GM12874 (cell line): ENCODE data around the gene RAD9A.

Experiments
- TF ChIP-seq, protein P1 (sequence below): IDR thresholded peaks from 2 replicates; pipeline ENCODE4 v1.5.1; 2011; ENCODE audit warnings: low read depth, mild to moderate bottlenecking, control low read depth, low read length, moderate library complexity; ENCODE audit not compliant: insufficient read depth

RAD9A gene

DNA sequence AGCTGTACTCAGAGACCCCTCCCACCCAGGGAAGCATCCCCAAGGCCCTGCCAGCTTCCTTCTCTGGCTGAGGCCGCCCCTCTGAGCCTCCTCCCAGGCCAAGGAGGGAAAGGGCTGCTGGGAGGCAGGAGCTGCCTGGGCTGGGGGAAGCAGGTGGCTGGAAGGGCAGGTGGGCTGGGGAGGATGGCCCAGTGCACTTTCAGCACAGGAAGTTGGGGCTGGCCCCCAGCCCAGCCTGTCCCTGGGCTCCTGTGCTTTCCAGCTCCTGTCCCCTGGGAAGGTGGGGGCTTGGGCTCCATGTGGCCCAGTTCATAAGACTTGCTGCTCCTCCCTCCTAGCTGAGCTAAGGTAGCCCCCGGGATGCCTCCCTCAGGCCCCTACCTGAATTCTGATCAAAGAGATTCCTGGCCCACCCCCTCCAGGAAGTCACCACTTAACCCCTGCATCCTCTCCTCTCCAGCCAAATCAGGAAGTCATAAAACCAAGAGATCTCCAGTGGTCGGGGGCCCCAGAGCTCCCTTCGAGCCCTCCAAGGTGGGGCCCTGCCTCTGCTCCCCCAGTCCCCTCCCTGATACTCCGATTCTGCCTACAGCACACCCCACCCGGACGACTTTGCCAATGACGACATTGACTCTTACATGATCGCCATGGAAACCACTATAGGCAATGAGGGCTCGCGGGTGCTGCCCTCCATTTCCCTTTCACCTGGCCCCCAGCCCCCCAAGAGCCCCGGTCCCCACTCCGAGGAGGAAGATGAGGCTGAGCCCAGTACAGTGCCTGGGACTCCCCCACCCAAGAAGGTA is 5.0 kb downstream of the RAD9A start:
- TF ChIP-seq, protein P1, sequence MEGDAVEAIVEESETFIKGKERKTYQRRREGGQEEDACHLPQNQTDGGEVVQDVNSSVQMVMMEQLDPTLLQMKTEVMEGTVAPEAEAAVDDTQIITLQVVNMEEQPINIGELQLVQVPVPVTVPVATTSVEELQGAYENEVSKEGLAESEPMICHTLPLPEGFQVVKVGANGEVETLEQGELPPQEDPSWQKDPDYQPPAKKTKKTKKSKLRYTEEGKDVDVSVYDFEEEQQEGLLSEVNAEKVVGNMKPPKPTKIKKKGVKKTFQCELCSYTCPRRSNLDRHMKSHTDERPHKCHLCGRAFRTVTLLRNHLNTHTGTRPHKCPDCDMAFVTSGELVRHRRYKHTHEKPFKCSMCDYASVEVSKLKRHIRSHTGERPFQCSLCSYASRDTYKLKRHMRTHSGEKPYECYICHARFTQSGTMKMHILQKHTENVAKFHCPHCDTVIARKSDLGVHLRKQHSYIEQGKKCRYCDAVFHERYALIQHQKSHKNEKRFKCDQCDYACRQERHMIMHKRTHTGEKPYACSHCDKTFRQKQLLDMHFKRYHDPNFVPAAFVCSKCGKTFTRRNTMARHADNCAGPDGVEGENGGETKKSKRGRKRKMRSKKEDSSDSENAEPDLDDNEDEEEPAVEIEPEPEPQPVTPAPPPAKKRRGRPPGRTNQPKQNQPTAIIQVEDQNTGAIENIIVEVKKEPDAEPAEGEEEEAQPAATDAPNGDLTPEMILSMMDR, result no peak

DNA sequence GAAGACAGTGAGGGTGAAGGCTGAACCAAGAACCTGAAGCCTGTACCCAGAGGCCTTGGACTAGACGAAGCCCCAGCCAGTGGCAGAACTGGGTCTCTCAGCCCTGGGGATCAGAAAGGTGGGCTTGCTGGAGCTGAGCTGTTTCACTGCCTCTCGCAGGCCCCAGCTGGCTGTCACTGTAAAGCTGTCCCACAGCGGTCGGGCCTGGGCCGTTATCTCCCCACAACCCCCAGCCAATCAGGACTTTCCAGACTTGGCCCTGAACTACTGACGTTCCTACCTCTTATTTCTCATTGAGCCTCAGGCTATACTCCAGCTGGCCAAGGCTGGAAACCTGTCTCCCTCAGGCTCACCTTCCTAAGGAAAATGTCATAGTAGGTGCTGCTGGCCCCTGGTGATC is 5.8 kb downstream of the RAD9A start:
- TF ChIP-seq, protein P1, result no peak

DNA sequence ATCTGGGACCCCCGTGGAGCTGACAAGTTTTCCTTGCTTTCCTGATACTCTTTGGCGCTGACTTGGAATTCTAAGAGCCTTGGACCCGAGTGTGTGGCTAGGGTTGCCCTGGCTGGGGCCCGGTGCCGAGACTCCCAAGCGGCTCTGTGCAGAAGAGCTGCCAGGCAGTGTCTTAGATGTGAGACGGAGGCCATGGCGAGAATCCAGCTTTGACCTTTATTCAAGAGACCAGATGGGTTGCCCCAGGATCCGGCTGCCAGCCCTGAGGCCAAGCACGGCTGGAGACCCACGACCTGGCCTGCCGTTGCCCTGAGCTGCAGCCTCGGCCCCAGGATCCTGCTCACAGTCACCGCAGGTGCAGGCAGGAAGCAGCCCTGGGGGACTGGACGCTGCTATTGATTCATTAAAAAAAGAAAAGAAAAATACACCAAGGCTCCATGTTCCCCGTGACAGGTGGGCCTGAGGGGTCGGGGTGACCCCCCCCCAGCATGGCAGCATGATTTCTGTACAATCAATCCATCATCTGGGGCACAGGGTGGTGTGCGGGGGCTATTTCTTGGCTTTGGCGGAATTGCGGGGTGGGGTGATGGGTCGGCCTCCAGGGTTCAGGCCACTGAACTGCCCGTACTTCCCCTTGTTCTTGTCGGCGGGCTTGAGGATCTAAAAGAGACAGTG is 6.3 kb downstream of the RAD9A start:
- TF ChIP-seq, protein P1, result no peak

DNA sequence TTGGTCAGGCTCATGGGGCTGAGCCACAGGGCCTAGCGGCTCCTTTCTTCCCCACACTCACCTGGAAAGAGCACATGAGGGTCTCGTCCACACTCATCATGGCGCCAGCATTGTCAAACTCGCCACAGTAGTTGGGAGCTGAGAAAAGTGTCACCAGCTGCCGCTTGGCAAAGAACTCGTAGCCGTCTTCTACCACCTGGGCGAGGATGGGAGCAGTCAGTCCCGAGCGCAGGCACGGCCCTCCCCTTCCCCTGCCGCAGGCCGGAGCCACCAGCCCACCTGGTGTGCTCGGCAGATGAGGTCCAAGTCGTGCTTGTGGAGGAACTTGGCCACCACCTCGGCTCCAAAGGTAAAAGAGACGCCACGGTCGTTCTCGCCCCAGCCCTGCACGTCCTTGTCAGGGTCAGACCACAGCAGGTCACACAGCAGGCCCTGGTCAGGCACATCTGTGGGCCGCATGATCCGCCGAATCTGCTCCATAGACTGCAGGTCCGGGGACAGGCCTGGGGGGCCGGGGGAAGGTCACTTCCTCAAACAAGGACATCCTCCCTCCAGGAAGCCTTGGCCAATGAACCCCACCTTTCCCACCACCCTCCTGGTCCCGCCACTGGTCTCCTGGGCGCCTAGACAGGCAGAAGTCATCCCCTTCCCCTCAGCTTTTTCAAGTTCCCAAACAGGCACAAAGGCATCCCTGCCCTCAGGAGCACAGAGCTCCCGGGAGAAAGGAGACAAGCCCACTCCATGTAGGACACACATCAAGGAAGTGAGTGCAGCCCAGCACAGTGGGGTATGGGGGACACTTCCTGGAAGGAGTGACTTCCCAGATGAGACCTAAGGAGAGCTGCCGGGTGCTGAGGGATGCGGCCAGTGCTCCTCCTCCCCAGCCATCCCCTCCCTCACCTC is 7.1 kb downstream of the RAD9A start:
- TF ChIP-seq, protein P1, result no peak

DNA sequence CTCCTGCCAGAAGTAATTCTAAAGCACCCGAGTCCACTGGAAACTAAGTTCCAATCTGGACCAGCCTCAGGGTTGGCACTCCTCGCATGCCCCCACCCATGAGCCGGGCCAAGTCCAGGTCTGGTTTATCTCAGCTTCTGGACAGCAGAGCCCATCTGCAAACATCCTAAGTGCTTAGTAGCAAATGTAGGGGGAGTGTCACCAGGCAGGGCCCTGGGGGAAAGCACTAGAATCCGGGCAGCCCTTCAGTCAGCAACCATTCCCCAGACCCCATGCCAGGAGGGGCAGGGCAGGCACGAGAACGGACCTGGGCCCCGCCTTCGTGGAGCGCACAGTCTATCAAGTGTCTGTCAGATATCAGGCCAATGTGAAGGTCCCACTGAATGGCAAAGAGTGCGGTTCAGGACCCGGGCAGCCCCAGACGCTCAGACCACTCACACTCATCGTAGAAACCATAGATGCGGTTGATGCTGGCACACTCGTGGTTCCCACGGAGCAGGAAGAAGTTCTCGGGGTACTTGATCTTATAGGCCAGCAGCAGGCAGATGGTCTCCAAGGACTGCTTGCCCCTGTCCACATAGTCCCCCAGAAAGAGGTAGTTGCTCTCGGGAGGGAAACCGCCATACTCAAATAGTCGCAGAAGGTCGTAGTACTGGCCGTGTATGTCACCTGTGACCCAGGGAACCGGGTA is 8.6 kb downstream of the RAD9A start:
- TF ChIP-seq, protein P1, result no peak

DNA sequence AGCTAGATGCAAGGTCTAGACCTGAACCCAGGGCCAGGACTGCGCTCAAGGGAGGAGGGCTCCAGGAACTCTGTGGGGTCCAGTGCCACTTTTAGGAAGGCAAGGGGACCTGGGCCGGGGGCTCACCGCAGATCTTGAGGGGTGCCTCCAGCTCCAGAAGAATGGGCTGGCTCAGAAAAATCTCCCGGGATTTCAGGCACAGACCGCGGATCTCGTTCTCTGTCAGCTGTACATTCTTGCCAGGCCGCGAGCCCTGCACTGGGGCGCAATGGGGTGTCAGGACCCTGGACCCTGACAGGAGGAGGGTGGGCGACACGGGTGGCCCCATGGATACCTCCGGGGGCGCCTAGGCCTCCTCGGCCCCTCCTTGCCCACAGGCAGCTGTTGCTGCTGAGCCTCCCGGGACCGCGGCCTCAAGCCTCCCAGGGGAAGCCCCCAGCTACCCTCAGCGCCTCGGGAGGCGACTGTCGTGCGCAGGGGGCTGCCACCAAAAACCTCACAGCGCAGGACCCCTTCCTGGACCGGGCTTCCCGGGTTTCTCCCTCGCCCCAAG is 9.2 kb downstream of the RAD9A start:
- TF ChIP-seq, protein P1, result no peak
